ENCODE measurements around the gene DPP9.
A peak's percentile ranks its signal among the peaks of the same experiment; 100 is the strongest.

Gene DPP9

GRCh38 chr19:4671185-4671851 lies 52.3 kb downstream of the DPP9 start:
- FAIRE-seq (no peak), DNase-seq (ENCODE audit: insufficient read length, low spot score) (no peak)
- TF ChIP-seq POU2F2 (IDR thresholded peaks at IDR 0.05; ENCODE audit: low read depth, low read length) (no peak), PAX5 (IDR thresholded peaks at IDR 0.05; ENCODE audit: insufficient read depth, low read length, severe bottlenecking) (no peak), POLR2AphosphoS5 (IDR thresholded peaks at IDR 0.05; ENCODE audit: low read depth, low read length) (no peak), TAF1 (IDR thresholded peaks at IDR 0.05; ENCODE audit: low read depth, low read length) (no peak), POLR2A (IDR thresholded peaks at IDR 0.05; ENCODE audit: low read depth, low read length) (no peak), SPI1 (IDR thresholded peaks at IDR 0.05; ENCODE audit: low read depth, low read length) (no peak)

GRCh38 chr19:4669723-4670480 lies 53.7 kb downstream of the DPP9 start, which contains the start of gene MYDGF:
Gene MYDGF, minus strand, starts transcription at chr19:4670342. Its CDS starts 8 bp downstream, at chr19:4670334.
- DNase-seq (ENCODE audit: insufficient read length, low spot score) (peak; percentile 100), FAIRE-seq (peak; percentile 98)
- TF ChIP-seq TAF1 (IDR thresholded peaks at IDR 0.05; ENCODE audit: low read depth, low read length) (peak; percentile 88), PAX5 (IDR thresholded peaks at IDR 0.05; ENCODE audit: insufficient read depth, low read length, severe bottlenecking) (no peak), POU2F2 (IDR thresholded peaks at IDR 0.05; ENCODE audit: low read depth, low read length) (no peak), POLR2AphosphoS5 (IDR thresholded peaks at IDR 0.05; ENCODE audit: low read depth, low read length) (peak; percentile 72), SPI1 (IDR thresholded peaks at IDR 0.05; ENCODE audit: low read depth, low read length) (peak; percentile 74), POLR2A (IDR thresholded peaks at IDR 0.05; ENCODE audit: low read depth, low read length) (peak; percentile 72)

GRCh38 chr19:4664642-4665041 lies 59.0 kb downstream of the DPP9 start:
- FAIRE-seq (no peak), DNase-seq (ENCODE audit: insufficient read length, low spot score) (no peak)
- no peak for TF ChIP-seq POLR2AphosphoS5 (IDR thresholded peaks at IDR 0.05; ENCODE audit: low read depth, low read length)
- no peak for TF ChIP-seq POU2F2 (IDR thresholded peaks at IDR 0.05; ENCODE audit: low read depth, low read length)
- TF ChIP-seq TAF1 (IDR thresholded peaks at IDR 0.05; ENCODE audit: low read depth, low read length) = no peak
- no peak for TF ChIP-seq POLR2A (IDR thresholded peaks at IDR 0.05; ENCODE audit: low read depth, low read length)
- no peak for TF ChIP-seq SPI1 (IDR thresholded peaks at IDR 0.05; ENCODE audit: low read depth, low read length)
- TF ChIP-seq PAX5 (IDR thresholded peaks at IDR 0.05; ENCODE audit: insufficient read depth, low read length, severe bottlenecking) = no peak

GRCh38 chr19:4662812-4663211 lies 60.8 kb downstream of the DPP9 start:
- FAIRE-seq = no peak
- no peak for TF ChIP-seq TAF1 (IDR thresholded peaks at IDR 0.05; ENCODE audit: low read depth, low read length)
- TF ChIP-seq PAX5 (IDR thresholded peaks at IDR 0.05; ENCODE audit: insufficient read depth, low read length, severe bottlenecking) = no peak
- no peak for TF ChIP-seq POU2F2 (IDR thresholded peaks at IDR 0.05; ENCODE audit: low read depth, low read length)
- no peak for TF ChIP-seq SPI1 (IDR thresholded peaks at IDR 0.05; ENCODE audit: low read depth, low read length)
- no peak for TF ChIP-seq POLR2A (IDR thresholded peaks at IDR 0.05; ENCODE audit: low read depth, low read length)
- no peak for TF ChIP-seq POLR2AphosphoS5 (IDR thresholded peaks at IDR 0.05; ENCODE audit: low read depth, low read length)
- no peak for DNase-seq (ENCODE audit: insufficient read length, low spot score)

- no peak for FAIRE-seq
These were observed 61.5 kb downstream of the DPP9 start for GRCh38 chr19:4662020-4662695.

GRCh38 chr19:4660993-4661392 lies 62.6 kb downstream of the DPP9 start:
- no peak for FAIRE-seq
- TF ChIP-seq POU2F2 (IDR thresholded peaks at IDR 0.05; ENCODE audit: low read depth, low read length) (no peak), PAX5 (IDR thresholded peaks at IDR 0.05; ENCODE audit: insufficient read depth, low read length, severe bottlenecking) (no peak), POLR2AphosphoS5 (IDR thresholded peaks at IDR 0.05; ENCODE audit: low read depth, low read length) (no peak), POLR2A (IDR thresholded peaks at IDR 0.05; ENCODE audit: low read depth, low read length) (no peak), TAF1 (IDR thresholded peaks at IDR 0.05; ENCODE audit: low read depth, low read length) (no peak), SPI1 (IDR thresholded peaks at IDR 0.05; ENCODE audit: low read depth, low read length) (no peak)

More at GRCh38 chr19:4662020-4662695, 61.5 kb downstream of the DPP9 start:
- no peak for DNase-seq (ENCODE audit: insufficient read length, low spot score)
- TF ChIP-seq POLR2A (IDR thresholded peaks at IDR 0.05; ENCODE audit: low read depth, low read length) (no peak), SPI1 (IDR thresholded peaks at IDR 0.05; ENCODE audit: low read depth, low read length) (no peak)

GRCh38 chr19:4660181-4660791 lies 63.4 kb downstream of the DPP9 start:
- DNase-seq (ENCODE audit: insufficient read length, low spot score) (no peak), FAIRE-seq (no peak)
- TF ChIP-seq POLR2A (IDR thresholded peaks at IDR 0.05; ENCODE audit: low read depth, low read length) (no peak), PAX5 (IDR thresholded peaks at IDR 0.05; ENCODE audit: insufficient read depth, low read length, severe bottlenecking) (no peak), SPI1 (IDR thresholded peaks at IDR 0.05; ENCODE audit: low read depth, low read length) (no peak), TAF1 (IDR thresholded peaks at IDR 0.05; ENCODE audit: low read depth, low read length) (no peak), POU2F2 (IDR thresholded peaks at IDR 0.05; ENCODE audit: low read depth, low read length) (no peak), POLR2AphosphoS5 (IDR thresholded peaks at IDR 0.05; ENCODE audit: low read depth, low read length) (no peak)

More at GRCh38 chr19:4660993-4661392, 62.6 kb downstream of the DPP9 start:
- DNase-seq (ENCODE audit: insufficient read length, low spot score) = no peak

GRCh38 chr19:4657835-4658234 lies 65.8 kb downstream of the DPP9 start:
- no peak for FAIRE-seq
- TF ChIP-seq POLR2A (IDR thresholded peaks at IDR 0.05; ENCODE audit: low read depth, low read length) (no peak), SPI1 (IDR thresholded peaks at IDR 0.05; ENCODE audit: low read depth, low read length) (no peak), PAX5 (IDR thresholded peaks at IDR 0.05; ENCODE audit: insufficient read depth, low read length, severe bottlenecking) (no peak), TAF1 (IDR thresholded peaks at IDR 0.05; ENCODE audit: low read depth, low read length) (no peak), POLR2AphosphoS5 (IDR thresholded peaks at IDR 0.05; ENCODE audit: low read depth, low read length) (no peak), POU2F2 (IDR thresholded peaks at IDR 0.05; ENCODE audit: low read depth, low read length) (no peak)
- no peak for DNase-seq (ENCODE audit: insufficient read length, low spot score)

All from GM12891 (cell line).